HAP-1 (cell line): Measurements from ENCODE around the gene IRF2.

ENCODE experiments used
- DNase-seq, 2 experiments: peaks; one replicate each; pipeline ENCODE4 v3.0.0-alpha.2; 2016 to 2020; ENCODE audit warnings: low spot score in 2 of 2
- H3K27me3 ChIP-seq: fragments of 250-450 bp; sonication (Bioruptor Pico); 2 replicates; pipeline ENCODE4 v1.5.1; 2020; ENCODE audit warnings: low read depth, mild to moderate bottlenecking, moderate library complexity
- H3K36me3 ChIP-seq: fragments of 250-450 bp; sonication (Bioruptor Pico); replicated peaks from 2 replicates; pipeline ENCODE4 v1.5.1; 2020; ENCODE audit warnings: mild to moderate bottlenecking
- H3K4me1 ChIP-seq: fragments of 250-450 bp; sonication (Bioruptor Pico); 2 replicates; pipeline ENCODE4 v1.5.1; 2020; ENCODE audit warnings: mild to moderate bottlenecking
- H3K4me3 ChIP-seq: fragments of 250-450 bp; sonication (Bioruptor Pico); 2 replicates; pipeline ENCODE4 v1.5.1; 2020; ENCODE audit warnings: mild to moderate bottlenecking, moderate library complexity
- H3K9me3 ChIP-seq: fragments of 250-450 bp; sonication (Bioruptor Pico); 2 replicates; pipeline ENCODE4 v1.5.1; 2020; ENCODE audit warnings: mild to moderate bottlenecking, moderate library complexity
- in situ Hi-C: fragments of 300-500 bp; cut with MboI; formaldehyde crosslinking; loops from 3 replicates; pipeline ENCODE4 v1.14.3; 2020; ENCODE audit warnings: low sequenced_read_pairs, inconsistent platforms, mixed read lengths

IRF2 gene

DNA sequence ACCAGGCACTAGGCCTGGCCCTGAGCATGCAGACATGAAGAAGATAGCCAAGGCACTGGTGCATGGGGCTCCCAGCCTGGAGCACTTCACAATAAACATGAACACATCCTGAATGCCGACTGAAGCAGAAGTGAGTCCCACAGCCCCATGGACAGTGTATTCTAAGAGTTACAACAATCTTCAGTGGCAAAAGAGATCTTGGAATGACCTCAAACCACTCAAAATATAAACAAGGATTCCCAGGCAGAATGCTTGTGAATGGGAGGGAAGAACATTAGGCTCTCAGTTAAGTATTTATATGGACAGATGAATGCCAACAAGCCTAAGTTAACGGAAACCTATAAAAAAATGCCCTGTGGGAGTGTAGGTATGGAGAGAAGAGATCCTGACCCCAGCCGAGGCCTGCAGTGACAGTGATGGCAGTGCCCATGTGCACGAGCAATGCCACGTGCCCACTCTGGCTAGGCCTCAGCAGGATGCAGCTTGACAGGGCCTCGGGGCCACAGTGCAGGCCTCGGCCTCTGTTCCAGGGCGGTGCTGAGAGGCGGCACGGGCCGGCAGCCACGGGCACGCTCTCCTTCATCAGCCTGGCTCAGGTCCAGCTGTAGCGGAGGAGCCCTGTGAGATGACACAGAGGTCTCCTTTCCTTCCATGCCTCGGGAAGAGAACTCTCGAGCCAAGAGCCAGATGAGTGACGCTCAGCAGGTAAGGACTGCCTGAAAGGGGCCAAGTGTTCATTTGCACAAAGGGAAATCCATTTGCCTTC is 49.2 kb downstream of the IRF2 start:
- in situ Hi-C loops, result no loop called here
- Histone ChIP-seq H3K4me3 (no peak overlapping the region), H3K36me3 (no peaks in the 10 kb centered on the region; the same call in 1 of the 2 replicates), H3K4me1 (no peaks in the 10 kb centered on the region), H3K9me3 (no peaks in the 10 kb centered on the region), H3K27me3 (no peaks in the 10 kb centered on the region)
- no peak for DNase-seq

DNA sequence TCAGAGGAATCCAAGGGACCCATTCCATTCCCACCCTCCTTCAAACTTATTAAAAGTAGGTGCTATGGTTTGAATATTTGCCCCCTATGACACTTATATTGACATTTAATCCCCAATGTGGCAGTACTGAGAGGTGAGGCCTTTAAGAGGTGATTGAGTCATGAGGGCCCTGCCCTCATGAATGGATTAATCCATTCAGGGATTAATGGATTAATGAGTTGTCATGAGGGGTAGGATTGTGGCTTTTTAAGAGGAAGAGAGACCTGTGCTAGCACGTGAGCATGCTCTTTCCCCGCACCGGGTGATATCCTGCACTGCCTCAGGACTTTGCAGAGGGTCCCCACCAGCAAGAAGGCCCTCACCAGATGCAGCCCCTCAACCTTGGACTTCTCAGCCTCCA is 50.1 kb downstream of the IRF2 start:
- no peak overlapping the region for H3K4me3 ChIP-seq
- H3K4me1 ChIP-seq, result no peaks in the 10 kb centered on the region
- no peaks in the 10 kb centered on the region for H3K27me3 ChIP-seq
- no peak for DNase-seq
- no peaks in the 10 kb centered on the region; the same call in 1 of the 2 replicates for H3K36me3 ChIP-seq
- in situ Hi-C loops, result no loop called here
- no peaks in the 10 kb centered on the region for H3K9me3 ChIP-seq

DNA sequence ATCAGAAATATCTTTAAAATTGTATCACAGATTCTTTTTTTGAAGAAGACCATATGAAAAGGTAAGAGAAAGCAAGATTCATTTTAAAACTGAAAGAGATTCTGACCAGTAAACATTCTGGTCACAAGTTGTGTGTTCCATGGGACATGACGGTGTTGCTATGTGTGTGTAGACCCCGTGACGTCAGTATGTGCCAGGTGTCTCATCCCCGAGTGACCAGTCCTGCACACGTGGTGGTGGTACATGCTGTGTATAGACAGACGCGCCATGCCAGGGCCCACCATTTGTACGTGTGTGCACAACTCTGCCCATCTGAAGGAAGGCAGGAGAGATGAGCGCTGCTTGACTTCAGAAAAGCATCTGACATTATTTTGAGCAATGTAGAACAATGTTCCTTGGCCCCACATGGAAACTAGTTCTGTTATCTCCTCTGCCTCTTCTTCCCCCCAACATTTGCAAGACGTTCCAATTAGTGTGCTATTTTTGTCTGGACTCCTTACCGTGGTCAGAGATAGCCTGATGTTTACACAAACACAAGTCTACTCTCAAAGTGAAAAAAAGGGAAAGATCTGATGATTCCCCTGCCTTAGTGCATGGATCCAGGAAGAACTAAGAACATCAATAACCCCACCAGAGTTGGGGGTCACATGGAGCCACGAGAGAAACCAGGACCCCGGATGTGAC is 51.2 kb downstream of the IRF2 start:
- Histone ChIP-seq H3K4me1 (no peaks in the 10 kb centered on the region), H3K36me3 (peaks cover 4% of the 10 kb centered on the region), H3K9me3 (no peaks in the 10 kb centered on the region), H3K4me3 (no peak overlapping the region), H3K27me3 (no peaks in the 10 kb centered on the region)
- in situ Hi-C loops, result no loop called here
- no peak for DNase-seq

DNA sequence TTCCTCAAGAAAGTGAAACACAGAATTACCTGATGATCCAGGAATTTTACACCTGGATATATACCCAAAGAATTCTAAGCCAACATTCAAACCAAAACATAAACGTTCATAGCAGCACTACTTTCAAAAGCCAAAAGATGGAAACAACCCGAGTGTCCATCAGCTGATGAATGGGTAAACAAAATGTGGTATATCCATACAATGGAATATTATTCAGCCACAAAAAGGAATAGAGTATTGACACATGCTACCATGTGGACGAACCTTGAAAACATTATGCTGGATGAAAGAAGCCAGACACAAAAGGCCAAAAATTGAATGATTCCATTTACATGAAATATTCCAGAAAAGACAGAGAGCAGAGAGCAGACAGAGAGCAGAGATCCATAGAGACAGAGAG is 52.0 kb downstream of the IRF2 start:
- H3K27me3 ChIP-seq, result no peaks in the 10 kb centered on the region
- H3K4me3 ChIP-seq, result no peak overlapping the region
- no peak for DNase-seq
- H3K9me3 ChIP-seq, result no peaks in the 10 kb centered on the region
- no peaks in the 10 kb centered on the region for H3K4me1 ChIP-seq
- H3K36me3 ChIP-seq, result peaks cover 9% of the 10 kb centered on the region
- in situ Hi-C loops, result no loop called here

DNA sequence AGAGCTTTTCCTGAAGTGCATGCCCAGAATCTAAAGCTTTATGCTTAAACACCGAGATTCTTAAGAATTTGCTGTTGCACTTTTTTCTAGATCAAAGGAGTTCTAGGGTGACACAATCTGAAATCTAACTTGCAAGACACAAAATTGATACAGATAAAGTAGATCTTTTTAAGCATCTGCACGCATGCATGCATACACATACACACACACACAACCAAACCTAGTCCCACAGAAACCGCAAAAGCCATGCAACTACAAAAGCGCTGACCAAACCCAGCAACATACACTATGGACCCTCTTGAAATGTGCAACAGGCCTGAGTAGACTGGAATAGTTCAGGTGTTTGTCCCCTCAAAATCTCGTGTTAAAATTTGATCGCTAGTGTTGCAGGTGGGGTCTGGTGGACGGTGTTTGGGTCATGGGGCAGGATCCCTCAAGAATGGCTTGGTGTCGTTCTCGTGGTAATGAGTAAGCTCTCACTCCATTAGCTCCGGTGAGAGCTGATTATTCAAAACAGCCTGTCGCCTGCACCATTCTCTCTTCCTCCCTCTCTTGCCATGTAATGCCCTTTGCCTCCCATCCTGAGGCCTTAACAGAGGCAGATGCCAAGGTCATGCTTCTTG is 52.7 kb downstream of the IRF2 start:
- no peak overlapping the region for H3K4me3 ChIP-seq
- H3K4me1 ChIP-seq, result no peaks in the 10 kb centered on the region
- H3K27me3 ChIP-seq, result no peaks in the 10 kb centered on the region
- H3K9me3 ChIP-seq, result no peaks in the 10 kb centered on the region
- H3K36me3 ChIP-seq, result peaks cover 10% of the 10 kb centered on the region
- DNase-seq, result no peak
- in situ Hi-C loops, result no loop called here

DNA sequence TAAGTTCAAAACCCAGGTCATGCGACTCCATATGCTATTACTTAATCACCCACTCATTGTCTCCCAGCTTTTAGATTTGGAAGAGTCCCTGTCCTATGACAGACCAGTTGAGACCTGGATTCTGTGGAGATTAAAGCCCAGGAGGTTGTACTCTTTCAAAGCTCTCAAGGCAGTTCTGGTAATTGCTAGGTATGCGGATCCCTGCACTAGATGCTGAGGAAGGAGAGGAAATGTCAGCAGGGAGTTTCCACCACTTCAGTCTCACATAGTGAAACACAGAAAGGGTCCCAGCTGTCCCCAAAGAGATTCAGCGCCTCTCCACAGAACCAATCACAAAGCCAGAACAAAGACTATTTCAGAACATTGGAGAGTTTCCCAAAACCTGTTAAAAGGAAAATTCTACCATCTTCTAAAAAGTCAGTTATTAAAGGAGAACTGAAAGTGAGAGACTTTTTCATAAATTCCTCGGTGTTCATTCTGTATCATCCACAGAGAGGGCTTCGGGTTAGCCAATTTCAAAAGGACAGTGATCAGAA is 53.4 kb downstream of the IRF2 start:
- no peaks in the 10 kb centered on the region for H3K9me3 ChIP-seq
- no peak for DNase-seq
- no peaks in the 10 kb centered on the region for H3K4me1 ChIP-seq
- peaks cover 10% of the 10 kb centered on the region for H3K36me3 ChIP-seq
- H3K4me3 ChIP-seq, result no peak overlapping the region
- H3K27me3 ChIP-seq, result no peaks in the 10 kb centered on the region
- in situ Hi-C loops, result no loop called here

DNA sequence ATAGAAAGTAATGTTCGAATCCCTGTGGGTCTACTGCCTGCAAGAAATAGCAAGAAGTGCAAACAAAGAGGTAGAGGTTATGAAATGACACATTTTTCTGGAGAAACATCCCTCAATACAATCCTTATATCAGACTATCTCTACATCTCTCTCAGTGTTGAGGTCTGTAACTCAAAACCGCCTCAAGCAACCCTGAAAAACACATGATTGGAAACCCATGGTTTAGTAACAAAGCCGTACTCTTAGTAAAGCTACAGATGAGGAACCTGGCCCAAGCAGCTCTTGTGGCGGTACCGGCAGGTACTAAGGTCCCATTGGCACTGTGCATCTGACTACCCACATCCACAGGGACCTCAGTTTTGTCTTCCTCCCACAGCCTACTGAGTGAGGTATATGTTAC is 53.9 kb downstream of the IRF2 start:
- Histone ChIP-seq H3K9me3 (no peaks in the 10 kb centered on the region), H3K4me1 (no peaks in the 10 kb centered on the region), H3K36me3 (peaks cover 10% of the 10 kb centered on the region), H3K27me3 (no peaks in the 10 kb centered on the region), H3K4me3 (no peak overlapping the region)
- DNase-seq, result no peak
- in situ Hi-C loops, result no loop called here

DNA sequence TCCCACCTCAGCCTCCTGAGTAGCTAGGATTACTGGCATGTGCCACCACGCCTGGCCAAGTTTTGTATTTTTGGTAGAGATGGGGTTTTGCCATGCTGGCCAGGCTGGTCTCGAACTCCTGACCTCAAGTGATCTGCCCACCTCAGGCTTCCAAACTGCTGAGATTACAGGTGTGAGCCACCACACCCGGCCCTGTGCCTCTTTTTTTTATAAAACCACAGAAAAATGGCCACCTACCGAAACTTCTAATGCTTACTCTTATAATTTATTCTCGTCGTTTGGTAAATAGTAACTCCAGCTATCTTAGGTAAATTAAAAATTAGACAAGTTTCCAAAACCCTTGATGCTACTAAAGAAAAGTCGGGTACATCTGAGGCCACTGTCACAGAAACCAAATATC is 54.4 kb downstream of the IRF2 start:
- in situ Hi-C loops, result no loop called here
- no peaks in the 10 kb centered on the region for H3K4me1 ChIP-seq

DNA sequence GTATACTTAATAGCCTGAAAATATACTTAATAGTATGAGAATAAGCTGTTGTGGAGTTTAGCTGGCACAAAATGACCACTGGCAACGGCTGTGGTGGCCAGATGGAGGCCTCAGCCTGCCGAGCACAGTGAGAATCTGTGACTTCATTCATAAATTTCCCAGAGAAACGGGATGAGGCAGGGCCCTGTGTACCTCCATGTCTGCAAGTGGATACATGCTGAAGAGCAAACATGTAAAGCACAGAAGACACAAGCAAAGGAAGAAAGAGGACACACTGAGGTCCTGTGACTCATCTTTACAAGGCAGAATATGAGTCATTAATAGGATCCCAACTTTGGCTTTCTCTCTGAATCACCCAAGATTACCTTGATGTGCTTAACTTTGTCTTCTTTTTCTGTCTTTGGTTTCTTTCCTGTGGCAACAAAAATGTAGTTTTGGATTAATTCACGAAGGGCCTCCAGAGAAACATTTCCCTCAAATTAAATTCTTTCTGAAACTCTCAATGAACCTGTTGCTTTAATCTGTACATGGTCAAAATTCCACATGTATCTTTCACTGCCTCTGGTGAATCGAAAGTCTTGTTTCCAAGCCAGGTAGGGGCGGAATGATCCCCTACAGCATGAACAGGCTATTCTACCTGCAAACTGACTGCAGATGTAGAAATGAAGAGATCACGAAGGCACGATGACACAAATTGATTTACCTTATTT is 56.4 kb downstream of the IRF2 start:
- H3K4me3 ChIP-seq, result no peak overlapping the region
- no peaks in the 10 kb centered on the region for H3K27me3 ChIP-seq
- DNase-seq, result no peak
- no peaks in the 10 kb centered on the region for H3K9me3 ChIP-seq
- H3K4me1 ChIP-seq, result no peaks in the 10 kb centered on the region
- in situ Hi-C loops, result no loop called here
- peaks cover 10% of the 10 kb centered on the region for H3K36me3 ChIP-seq

More for the DNA sequence above, 54.4 kb downstream of the IRF2 start:
- Histone ChIP-seq H3K9me3 (no peaks in the 10 kb centered on the region), H3K27me3 (no peaks in the 10 kb centered on the region), H3K36me3 (peaks cover 10% of the 10 kb centered on the region), H3K4me3 (no peak overlapping the region)
- DNase-seq, result no peak

DNA sequence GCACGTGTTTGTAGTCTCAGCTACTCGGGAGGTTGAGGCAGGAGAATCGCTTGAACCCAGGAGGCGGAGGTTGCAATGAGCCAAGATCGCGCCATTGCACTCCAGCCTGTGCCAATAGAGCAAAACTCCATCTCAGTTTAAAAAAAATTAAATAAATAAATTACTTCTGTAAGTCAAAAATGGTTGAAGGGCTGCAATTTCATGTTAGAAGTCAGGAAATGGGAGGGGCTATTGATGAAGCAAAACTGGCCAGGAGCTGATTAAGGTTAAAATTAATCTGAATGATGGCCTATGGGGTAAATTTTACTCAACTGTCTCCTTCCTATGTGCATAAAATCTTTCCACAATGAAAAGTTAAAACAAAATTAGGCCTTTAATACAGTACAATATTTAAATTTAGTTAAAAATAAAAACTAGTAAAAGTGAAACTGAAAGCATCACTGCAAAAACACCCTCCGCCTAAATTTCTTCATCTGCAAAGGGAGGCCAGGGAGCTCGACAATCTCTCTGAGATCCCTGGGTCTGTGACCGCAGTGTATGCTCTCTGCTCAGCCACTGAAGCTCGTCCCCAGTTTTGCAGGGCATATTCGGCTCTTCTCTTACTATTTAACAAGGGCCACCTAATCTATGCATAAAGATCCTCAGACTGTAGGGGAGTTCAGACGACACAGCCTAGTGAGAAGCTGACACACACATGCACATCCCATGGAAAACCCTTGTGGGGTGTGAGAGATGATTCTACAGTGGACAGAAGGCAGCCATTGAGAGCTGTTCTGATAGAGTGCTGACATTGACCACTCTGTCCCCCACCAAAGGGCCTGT is 57.2 kb downstream of the IRF2 start:
- H3K4me3 ChIP-seq, result no peak overlapping the region
- H3K9me3 ChIP-seq, result no peaks in the 10 kb centered on the region
- in situ Hi-C loops, result no loop called here
- DNase-seq, result no peak
- H3K4me1 ChIP-seq, result no peaks in the 10 kb centered on the region
- H3K36me3 ChIP-seq, result peaks cover 10% of the 10 kb centered on the region
- no peaks in the 10 kb centered on the region for H3K27me3 ChIP-seq

DNA sequence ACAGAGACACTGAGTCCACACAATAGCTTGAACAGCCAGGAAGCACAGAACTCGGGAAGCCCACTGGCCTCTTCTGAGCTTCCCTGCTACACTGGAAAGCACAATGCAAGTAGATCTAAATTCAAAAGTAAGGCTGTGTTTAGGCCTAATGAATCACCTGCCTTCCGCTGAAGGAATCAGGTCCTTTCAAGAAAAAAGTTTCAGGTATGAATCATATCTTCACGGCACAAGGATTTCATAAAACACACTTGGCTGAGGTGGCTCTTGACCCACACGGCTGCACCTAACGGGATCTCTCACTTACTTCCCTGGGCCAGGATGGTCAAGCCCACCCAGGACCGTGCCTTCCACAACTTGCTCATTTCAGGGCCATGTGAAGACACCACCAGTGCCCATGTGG is 59.3 kb downstream of the IRF2 start:
- Histone ChIP-seq H3K36me3 (peaks cover 10% of the 10 kb centered on the region), H3K4me1 (no peaks in the 10 kb centered on the region)

DNA sequence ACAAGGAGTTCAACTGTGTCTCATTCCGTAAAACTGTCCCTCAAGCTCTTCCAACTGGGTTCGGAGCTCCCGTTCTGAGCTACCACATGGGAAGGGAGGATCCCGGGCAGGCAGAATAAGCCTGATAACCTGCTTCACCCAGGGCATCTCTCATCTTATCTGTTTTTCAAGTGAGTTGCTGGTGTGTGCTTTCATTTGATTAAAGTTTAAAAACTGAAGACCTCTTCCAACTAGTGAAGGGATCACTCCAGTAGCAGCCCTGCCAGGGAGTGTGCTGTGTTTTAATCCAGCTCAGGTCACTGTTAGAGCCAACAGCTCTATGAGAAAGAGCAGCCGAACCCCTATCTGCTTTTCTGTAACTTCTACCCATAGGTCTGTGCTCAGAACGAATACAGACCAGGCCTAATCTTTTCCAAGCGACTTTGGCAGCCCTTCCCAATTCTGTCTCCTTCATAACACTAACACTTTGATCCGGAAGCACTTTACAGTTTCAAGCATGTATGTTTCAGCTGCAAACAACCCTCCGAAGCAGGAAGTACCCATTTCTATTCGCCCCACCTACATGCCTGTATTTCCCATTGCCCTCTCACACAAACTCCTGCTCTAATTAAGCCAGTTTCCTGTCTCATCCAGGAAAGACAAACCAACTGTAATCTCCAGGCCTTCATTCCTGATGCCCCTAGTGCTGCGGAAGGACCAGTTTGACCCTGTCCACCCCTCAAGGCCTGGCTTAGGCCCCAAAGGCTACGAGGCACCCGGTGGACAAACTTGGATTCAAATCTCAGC is 60.9 kb downstream of the IRF2 start:
- in situ Hi-C loops, result no loop called here
- no peaks in the 10 kb centered on the region for H3K27me3 ChIP-seq
- no peaks in the 10 kb centered on the region for H3K4me1 ChIP-seq
- no peak for DNase-seq
- no peak overlapping the region for H3K4me3 ChIP-seq
- no peaks in the 10 kb centered on the region for H3K9me3 ChIP-seq
- H3K36me3 ChIP-seq, result peaks cover 7% of the 10 kb centered on the region

More for the DNA sequence above, 59.3 kb downstream of the IRF2 start:
- in situ Hi-C loops, result no loop called here
- no peak overlapping the region for H3K4me3 ChIP-seq
- DNase-seq, result no peak
- H3K9me3 ChIP-seq, result no peaks in the 10 kb centered on the region
- H3K27me3 ChIP-seq, result no peaks in the 10 kb centered on the region
